HEK293 (cell line): Measurements from ENCODE around the gene C16orf92.
A peak's percentile ranks its signal among the peaks of the same experiment; 100 is the strongest.

Experiments
- CTCF ChIA-PET: fragments of 350-600 bp; formaldehyde crosslinking; extraction: SDS; loops from one replicate; lab custom pipeline; 2021; ENCODE audit warnings: antibody characterized with exemption; lab: Yijun Ruan, JAX
- POLR2A ChIA-PET: fragments of 300-600 bp; formaldehyde crosslinking; extraction: SDS; loops from one replicate; lab custom pipeline; 2020; ENCODE audit warnings: antibody characterized with exemption, inconsistent platforms; lab: Yijun Ruan, JAX
- H3K27ac ChIP-seq: fragments of 200-500 bp; sonication (Bioruptor generic); 2 replicates; pipeline ENCODE4 v1.5.1; 2014; ENCODE audit warnings: low read depth, low read length, control low read depth, inconsistent platforms; ENCODE audit errors: extremely low read depth
- H3K36me3 ChIP-seq, 2 experiments: fragments of 200-500 bp in 1 of 2; sonication (Bioruptor generic) in 1 of 2; 1 replicate in 1 of 2; 2 replicates in 1 of 2; pipeline ENCODE4 v1.5.1; 2014 to 2017; ENCODE audit warnings: inconsistent platforms in 2 of 2, low read length in 2 of 2; ENCODE audit not compliant: control insufficient read depth in 2 of 2, insufficient read depth in 1 of 2
- H3K4me1 ChIP-seq: fragments of 200-500 bp; sonication (Bioruptor generic); 2 replicates; pipeline ENCODE4 v1.5.1; 2014; ENCODE audit warnings: mild to moderate bottlenecking, low read length, inconsistent platforms; ENCODE audit not compliant: control insufficient read depth, insufficient read depth
- H3K4me3 ChIP-seq: 2 replicates; pipeline ENCODE4 v1.5.1; 2011; ENCODE audit warnings: low read depth, mild to moderate bottlenecking, control low read depth, low read length, moderate library complexity
- H3K9me3 ChIP-seq: fragments of 200-500 bp; sonication (Bioruptor generic); 2 replicates; pipeline ENCODE4 v1.5.1; 2014; ENCODE audit warnings: low read depth, low read length, inconsistent platforms; ENCODE audit not compliant: control insufficient read depth, insufficient read depth
- BCL11B ChIP-seq: fragments of 450-650 bp; formaldehyde crosslinking; IDR thresholded peaks from 2 replicates; pipeline ENCODE4 v1.5.1; 2016; ENCODE audit warnings: low read depth, missing biosample characterization, missing genetic modification characterization
- BCL6B ChIP-seq: fragments of 450-650 bp; formaldehyde crosslinking; IDR thresholded peaks from 2 replicates; pipeline ENCODE4 v1.5.1; 2017; ENCODE audit warnings: missing biosample characterization, missing genetic modification characterization
- RBAK ChIP-seq: fragments of 450-650 bp; formaldehyde crosslinking; IDR thresholded peaks from 2 replicates; pipeline ENCODE4 v1.5.1; 2016; ENCODE audit warnings: missing biosample characterization, missing genetic modification characterization
- ZFP41 ChIP-seq: fragments of 450-650 bp; formaldehyde crosslinking; IDR thresholded peaks from 2 replicates; pipeline ENCODE4 v1.5.1; 2016; ENCODE audit warnings: missing biosample characterization, missing genetic modification characterization, borderline replicate concordance
- ZFP69B ChIP-seq: fragments of 450-650 bp; formaldehyde crosslinking; IDR thresholded peaks from 2 replicates; pipeline ENCODE4 v1.5.1; 2016; ENCODE audit warnings: missing biosample characterization, missing genetic modification characterization
- ZNF114 ChIP-seq: fragments of 450-650 bp; formaldehyde crosslinking; IDR thresholded peaks from 2 replicates; pipeline ENCODE4 v1.5.0; 2017; ENCODE audit warnings: missing biosample characterization, missing genetic modification characterization
- ZNF146 ChIP-seq: fragments of 450-650 bp; formaldehyde crosslinking; IDR thresholded peaks from 2 replicates; pipeline ENCODE4 v1.5.1; 2016; ENCODE audit warnings: missing biosample characterization, missing genetic modification characterization
- ZNF155 ChIP-seq: fragments of 450-650 bp; formaldehyde crosslinking; IDR thresholded peaks from 2 replicates; pipeline ENCODE4 v1.5.1; 2016; ENCODE audit warnings: missing biosample characterization, missing genetic modification characterization
- ZNF174 ChIP-seq: fragments of 450-650 bp; formaldehyde crosslinking; IDR thresholded peaks from 2 replicates; pipeline ENCODE4 v1.5.0; 2017; ENCODE audit warnings: missing biosample characterization, mild to moderate bottlenecking, missing genetic modification characterization
- ZNF280C ChIP-seq: fragments of 450-650 bp; formaldehyde crosslinking; IDR thresholded peaks from 2 replicates; pipeline ENCODE4 v1.5.1; 2016; ENCODE audit warnings: missing biosample characterization, missing genetic modification characterization
- ZNF292 ChIP-seq: fragments of 450-650 bp; formaldehyde crosslinking; IDR thresholded peaks from 2 replicates; pipeline ENCODE4 v1.5.1; 2016; ENCODE audit warnings: low read depth, missing biosample characterization, missing genetic modification characterization, borderline replicate concordance
- ZNF350 ChIP-seq: fragments of 450-650 bp; formaldehyde crosslinking; IDR thresholded peaks from 2 replicates; pipeline ENCODE4 v1.5.0; 2017; ENCODE audit warnings: missing biosample characterization, mild to moderate bottlenecking, missing genetic modification characterization
- ZNF488 ChIP-seq: fragments of 450-650 bp; formaldehyde crosslinking; IDR thresholded peaks from 2 replicates; pipeline ENCODE4 v1.5.1; 2016; ENCODE audit warnings: missing biosample characterization, missing genetic modification characterization
- ZNF514 ChIP-seq: fragments of 450-650 bp; formaldehyde crosslinking; IDR thresholded peaks from 2 replicates; pipeline ENCODE4 v1.5.1; 2016; ENCODE audit warnings: missing biosample characterization, missing genetic modification characterization
- ZNF558 ChIP-seq: fragments of 450-650 bp; formaldehyde crosslinking; IDR thresholded peaks from 2 replicates; pipeline ENCODE4 v1.5.1; 2016; ENCODE audit warnings: missing biosample characterization, missing genetic modification characterization
- ZNF585B ChIP-seq: fragments of 450-650 bp; formaldehyde crosslinking; IDR thresholded peaks from 2 replicates; pipeline ENCODE4 v1.5.1; 2016; ENCODE audit warnings: missing biosample characterization, missing genetic modification characterization
- ZNF600 ChIP-seq: fragments of 450-650 bp; formaldehyde crosslinking; IDR thresholded peaks from 2 replicates; pipeline ENCODE4 v1.5.1; 2016; ENCODE audit warnings: missing biosample characterization, missing genetic modification characterization
- ZNF624 ChIP-seq: fragments of 450-650 bp; formaldehyde crosslinking; IDR thresholded peaks from 2 replicates; pipeline ENCODE4 v1.5.1; 2017; ENCODE audit warnings: missing biosample characterization, missing genetic modification characterization
- ZSCAN5A ChIP-seq: fragments of 450-650 bp; formaldehyde crosslinking; IDR thresholded peaks from 2 replicates; pipeline ENCODE4 v1.5.1; 2016; ENCODE audit warnings: missing biosample characterization, missing genetic modification characterization
- TF ChIP-seq, protein P1 (sequence below): fragments of 450-650 bp; formaldehyde crosslinking; IDR thresholded peaks from 2 replicates; pipeline ENCODE4 v1.5.1; 2016; ENCODE audit warnings: missing biosample characterization, missing genetic modification characterization
- TF ChIP-seq, protein P2 (sequence below): fragments of 450-650 bp; formaldehyde crosslinking; IDR thresholded peaks from 2 replicates; pipeline ENCODE4 v1.5.1; 2016; ENCODE audit warnings: missing biosample characterization, missing genetic modification characterization

C16orf92 gene

GRCh38 chr16:30026449-30026848 lies 3.5 kb downstream of the C16orf92 start:
- Histone ChIP-seq H3K36me3 (no peaks in the 10 kb centered on the region), H3K27ac (no peak overlapping the region), H3K4me1 (no peaks in the 10 kb centered on the region), H3K4me3 (no peak overlapping the region), H3K9me3 (no peaks in the 10 kb centered on the region)
- ChIA-PET POLR2A (no interaction called here), CTCF (interaction anchor here (0.6 kb wide), 1 partner anchor 178 kb away, joined by 3 read pairs; no protein-coding TSS in a partner anchor)
- no peak for TF ChIP-seq ZNF488 (tag by site-specific recombination)
- TF ChIP-seq ZNF624 (tag by site-specific recombination) = no peak
- TF ChIP-seq ZNF114 (tag by site-specific recombination) = no peak
- TF ChIP-seq ZFP41 (tag by site-specific recombination) = no peak
- no peak for TF ChIP-seq ZNF514
- no peak for TF ChIP-seq BCL11B (tag by site-specific recombination)
- no peak for TF ChIP-seq ZNF146
- TF ChIP-seq ZNF600 (tag by site-specific recombination) = no peak
- TF ChIP-seq, protein P1, sequence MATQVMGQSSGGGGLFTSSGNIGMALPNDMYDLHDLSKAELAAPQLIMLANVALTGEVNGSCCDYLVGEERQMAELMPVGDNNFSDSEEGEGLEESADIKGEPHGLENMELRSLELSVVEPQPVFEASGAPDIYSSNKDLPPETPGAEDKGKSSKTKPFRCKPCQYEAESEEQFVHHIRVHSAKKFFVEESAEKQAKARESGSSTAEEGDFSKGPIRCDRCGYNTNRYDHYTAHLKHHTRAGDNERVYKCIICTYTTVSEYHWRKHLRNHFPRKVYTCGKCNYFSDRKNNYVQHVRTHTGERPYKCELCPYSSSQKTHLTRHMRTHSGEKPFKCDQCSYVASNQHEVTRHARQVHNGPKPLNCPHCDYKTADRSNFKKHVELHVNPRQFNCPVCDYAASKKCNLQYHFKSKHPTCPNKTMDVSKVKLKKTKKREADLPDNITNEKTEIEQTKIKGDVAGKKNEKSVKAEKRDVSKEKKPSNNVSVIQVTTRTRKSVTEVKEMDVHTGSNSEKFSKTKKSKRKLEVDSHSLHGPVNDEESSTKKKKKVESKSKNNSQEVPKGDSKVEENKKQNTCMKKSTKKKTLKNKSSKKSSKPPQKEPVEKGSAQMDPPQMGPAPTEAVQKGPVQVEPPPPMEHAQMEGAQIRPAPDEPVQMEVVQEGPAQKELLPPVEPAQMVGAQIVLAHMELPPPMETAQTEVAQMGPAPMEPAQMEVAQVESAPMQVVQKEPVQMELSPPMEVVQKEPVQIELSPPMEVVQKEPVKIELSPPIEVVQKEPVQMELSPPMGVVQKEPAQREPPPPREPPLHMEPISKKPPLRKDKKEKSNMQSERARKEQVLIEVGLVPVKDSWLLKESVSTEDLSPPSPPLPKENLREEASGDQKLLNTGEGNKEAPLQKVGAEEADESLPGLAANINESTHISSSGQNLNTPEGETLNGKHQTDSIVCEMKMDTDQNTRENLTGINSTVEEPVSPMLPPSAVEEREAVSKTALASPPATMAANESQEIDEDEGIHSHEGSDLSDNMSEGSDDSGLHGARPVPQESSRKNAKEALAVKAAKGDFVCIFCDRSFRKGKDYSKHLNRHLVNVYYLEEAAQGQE (tag by site-specific recombination) = no peak

- H3K4me1 ChIP-seq = no peaks in the 10 kb centered on the region
- H3K9me3 ChIP-seq = no peaks in the 10 kb centered on the region
- H3K36me3 ChIP-seq = no peaks in the 10 kb centered on the region
- no peak overlapping the region for H3K27ac ChIP-seq
- H3K4me3 ChIP-seq = no peak overlapping the region
- ChIA-PET CTCF (interaction anchor here (0.5 to 0.6 kb wide), 3 partner anchors 185 to 337 kb away, joined by 3 to 4 read pairs (median 3); no protein-coding TSS in a partner anchor), POLR2A (interaction anchor here (0.6 kb wide), 1 partner anchor 502 kb away, joined by 3 read pairs; no protein-coding TSS in a partner anchor)
- TF ChIP-seq ZNF624 (tag by site-specific recombination) (no peak), ZNF155 (tag by site-specific recombination) (no peak), ZNF292 (tag by site-specific recombination) (no peak), ZSCAN5A (no peak), RBAK (no peak), BCL6B (tag by site-specific recombination) (no peak), ZNF558 (no peak), ZNF280C (no peak), ZNF585B (tag by site-specific recombination) (no peak), ZNF350 (tag by site-specific recombination) (no peak), ZNF174 (tag by site-specific recombination) (no peak), ZFP69B (tag by site-specific recombination) (no peak), ZNF600 (tag by site-specific recombination) (0 out of 2 replicates have a peak, but pooled peaks have one; percentile 38)
- TF ChIP-seq, protein P2, sequence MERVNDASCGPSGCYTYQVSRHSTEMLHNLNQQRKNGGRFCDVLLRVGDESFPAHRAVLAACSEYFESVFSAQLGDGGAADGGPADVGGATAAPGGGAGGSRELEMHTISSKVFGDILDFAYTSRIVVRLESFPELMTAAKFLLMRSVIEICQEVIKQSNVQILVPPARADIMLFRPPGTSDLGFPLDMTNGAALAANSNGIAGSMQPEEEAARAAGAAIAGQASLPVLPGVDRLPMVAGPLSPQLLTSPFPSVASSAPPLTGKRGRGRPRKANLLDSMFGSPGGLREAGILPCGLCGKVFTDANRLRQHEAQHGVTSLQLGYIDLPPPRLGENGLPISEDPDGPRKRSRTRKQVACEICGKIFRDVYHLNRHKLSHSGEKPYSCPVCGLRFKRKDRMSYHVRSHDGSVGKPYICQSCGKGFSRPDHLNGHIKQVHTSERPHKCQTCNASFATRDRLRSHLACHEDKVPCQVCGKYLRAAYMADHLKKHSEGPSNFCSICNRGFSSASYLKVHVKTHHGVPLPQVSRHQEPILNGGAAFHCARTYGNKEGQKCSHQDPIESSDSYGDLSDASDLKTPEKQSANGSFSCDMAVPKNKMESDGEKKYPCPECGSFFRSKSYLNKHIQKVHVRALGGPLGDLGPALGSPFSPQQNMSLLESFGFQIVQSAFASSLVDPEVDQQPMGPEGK (tag by site-specific recombination) = peak; percentile 18; the same call in 1 of the 2 replicates
These were observed 4.8 kb downstream of the C16orf92 start for GRCh38 chr16:30027588-30028437.
